H1 (cell line): ENCODE data around the gene CRYBB1. TPM values are rescaled to one million over a fixed set of nuclear protein-coding genes. Genes with fewer than 3 reads are reported as not detected.

Experiments
- CTCF ChIA-PET: fragments of 300-600 bp; sonication (Branson Sonifier 250); formaldehyde crosslinking; loops from one replicate; lab custom pipeline; 2021; ENCODE audit not compliant: partially characterized antibody; lab: Charles Lee
- POLR2A ChIA-PET: fragments of 300-600 bp; sonication (Branson Sonifier 250); formaldehyde crosslinking; loops from one replicate; lab custom pipeline; 2021; ENCODE audit warnings: inconsistent platforms; ENCODE audit not compliant: partially characterized antibody; lab: Charles Lee
- DNase-seq, 2 experiments: peaks; one replicate each; pipeline versions ENCODE4 v3.0.0 to v3.0.0-alpha.2; 2010 to 2022; ENCODE audit warnings: low spot score in 2 of 2, low read depth in 1 of 2, mixed read lengths in 1 of 2
- FAIRE-seq: peaks from 2 replicates; lab custom pipeline; 2011; peaks lifted over from hg19 to GRCh38; lab: Jason Lieb, UNC
- H2AFZ ChIP-seq: 2 replicates; pipeline ENCODE4 v1.8.1; 2012; ENCODE audit warnings: low read length, inconsistent platforms
- H2AK5ac ChIP-seq: 2 replicates; pipeline ENCODE4 v1.6.1; 2013; ENCODE audit warnings: low read depth, low read length
- H2BK120ac ChIP-seq: replicated peaks from 2 replicates; pipeline ENCODE3; 2013; ENCODE audit warnings: low read depth, low read length, inconsistent platforms
- H2BK12ac ChIP-seq: 2 replicates; pipeline ENCODE4 v1.6.1; 2013; ENCODE audit warnings: low read depth, low read length
- H2BK15ac ChIP-seq: 2 replicates; pipeline ENCODE4 v1.6.1; 2013; ENCODE audit warnings: low read length
- H2BK20ac ChIP-seq: 2 replicates; pipeline ENCODE4 v1.6.1; 2013; ENCODE audit warnings: low read length
- H2BK5ac ChIP-seq: 2 replicates; pipeline ENCODE4 v1.6.1; 2013; ENCODE audit warnings: low read depth, low read length
- H3K14ac ChIP-seq: 2 replicates; pipeline ENCODE4 v1.6.1; 2013; ENCODE audit warnings: inconsistent platforms; ENCODE audit not compliant: insufficient read length
- H3K18ac ChIP-seq: 2 replicates; pipeline ENCODE4 v1.6.1; 2013; ENCODE audit warnings: low read length; ENCODE audit errors: extremely low read depth
- H3K23ac ChIP-seq: 2 replicates; pipeline ENCODE4 v1.6.1; 2013; ENCODE audit warnings: inconsistent platforms; ENCODE audit not compliant: insufficient read length
- H3K23me2 ChIP-seq: 2 replicates; pipeline ENCODE4 v1.6.1; 2013; ENCODE audit warnings: low read depth, low read length
- H3K27ac ChIP-seq: 2 replicates; pipeline ENCODE4 v1.6.1; 2011; ENCODE audit warnings: low read depth, low read length, inconsistent platforms
- H3K27me3 ChIP-seq, 4 experiments: replicated peaks in 1 of 4; 1 replicate in 1 of 4; 2 replicates in 3 of 4; pipeline versions ENCODE4 v1.6.1 to v1.8.1; 2011 to 2013; ENCODE audit warnings: low read length in 3 of 4, mild to moderate bottlenecking in 3 of 4, inconsistent platforms in 2 of 4, mixed read lengths in 2 of 4, moderate library complexity in 1 of 4; ENCODE audit not compliant: control insufficient read depth in 3 of 4, insufficient read depth in 3 of 4; ENCODE audit errors: extremely low read depth in 1 of 4
- H3K36me3 ChIP-seq, 4 experiments: 2 replicates each; pipeline versions ENCODE4 v1.6.1 to v1.8.1; 2011 to 2013; ENCODE audit warnings: mild to moderate bottlenecking in 4 of 4, low read length in 3 of 4, moderate library complexity in 2 of 4, control low read depth in 1 of 4, inconsistent platforms in 1 of 4; ENCODE audit not compliant: insufficient read depth in 4 of 4, control insufficient read depth in 2 of 4
- H3K4ac ChIP-seq: replicated peaks from 2 replicates; pipeline ENCODE3; 2013; ENCODE audit warnings: low read length, low read depth, mixed read lengths, inconsistent platforms; ENCODE audit not compliant: insufficient read length
- H3K4me1 ChIP-seq, 4 experiments: replicated peaks in 1 of 4; 1 replicate in 1 of 4; 2 replicates in 3 of 4; pipeline versions ENCODE4 v1.6.1 to v1.8.1; 2011 to 2013; ENCODE audit warnings: low read length in 3 of 4, inconsistent platforms in 2 of 4, mixed read lengths in 1 of 4; ENCODE audit not compliant: insufficient read depth in 4 of 4, control insufficient read depth in 3 of 4
- H3K4me2 ChIP-seq, 2 experiments: 2 replicates each; pipeline versions ENCODE4 v1.6.1 to v1.8.1; 2011 to 2013; ENCODE audit warnings: low read depth in 2 of 2, low read length in 2 of 2, control low read depth in 1 of 2, inconsistent platforms in 1 of 2, mild to moderate bottlenecking in 1 of 2; ENCODE audit not compliant: insufficient read depth in 1 of 2
- H3K4me3 ChIP-seq, 4 experiments: fragments of 200-600, 300-600 bp in 1 of 4; sonication (generic), shearing (Covaris generic), sonication (Bioruptor Twin) in 1 of 4; 2 replicates each; pipeline versions ENCODE4 v1.5.1 to v1.8.1; 2011 to 2016; ENCODE audit warnings: low read length in 4 of 4, low read depth in 3 of 4, control low read depth in 2 of 4, inconsistent platforms in 2 of 4, mild to moderate bottlenecking in 2 of 4, mixed read lengths in 1 of 4, moderate library complexity in 1 of 4; ENCODE audit not compliant: insufficient read depth in 2 of 4; ENCODE audit errors: extremely low read depth in 1 of 4
- H3K56ac ChIP-seq: replicated peaks from 2 replicates; pipeline ENCODE3; 2013; ENCODE audit warnings: low read depth, mild to moderate bottlenecking, mixed read lengths, low read length, inconsistent platforms; ENCODE audit not compliant: insufficient read length
- H3K79me1 ChIP-seq: 2 replicates; pipeline ENCODE4 v1.6.1; 2013; ENCODE audit warnings: low read depth, low read length, control low read depth
- H3K79me2 ChIP-seq, 2 experiments: 2 replicates each; pipeline versions ENCODE4 v1.6.1 to v1.8.1; 2012 to 2013; ENCODE audit warnings: low read length in 2 of 2, mild to moderate bottlenecking in 2 of 2, inconsistent platforms in 1 of 2; ENCODE audit not compliant: insufficient read depth in 2 of 2, control insufficient read depth in 1 of 2
- H3K9ac ChIP-seq, 4 experiments: replicated peaks in 1 of 4; 1 replicate in 1 of 4; 2 replicates in 3 of 4; pipeline versions ENCODE4 v1.6.1 to v1.8.1; 2011 to 2013; ENCODE audit warnings: low read depth in 3 of 4, low read length in 3 of 4, control low read depth in 2 of 4, mild to moderate bottlenecking in 2 of 4, moderate library complexity in 2 of 4, inconsistent platforms in 1 of 4; ENCODE audit errors: extremely low read depth in 1 of 4
- H3K9me3 ChIP-seq, 2 experiments: 2 replicates each; pipeline versions ENCODE4 v1.6.1 to v1.8.1; 2012 to 2013; ENCODE audit warnings: mild to moderate bottlenecking in 2 of 2, moderate library complexity in 2 of 2, control low read depth in 1 of 2, inconsistent platforms in 1 of 2, low read depth in 1 of 2, low read length in 1 of 2, mixed read lengths in 1 of 2; ENCODE audit not compliant: insufficient read depth in 2 of 2
- H4K20me1 ChIP-seq, 2 experiments: replicated peaks in 1 of 2; 2 replicates each; pipeline versions ENCODE3 to v1.8.1; 2011 to 2013; ENCODE audit warnings: inconsistent platforms in 2 of 2, low read length in 2 of 2, mild to moderate bottlenecking in 1 of 2; ENCODE audit not compliant: insufficient read depth in 2 of 2, control insufficient read depth in 1 of 2
- H4K5ac ChIP-seq: 2 replicates; pipeline ENCODE4 v1.6.1; 2013; ENCODE audit warnings: low read length, low read depth, mixed read lengths, inconsistent platforms; ENCODE audit not compliant: insufficient read length
- H4K8ac ChIP-seq: 2 replicates; pipeline ENCODE4 v1.8.0; 2013; ENCODE audit warnings: mild to moderate bottlenecking, moderate library complexity, low read length, inconsistent platforms; ENCODE audit not compliant: insufficient read depth; ENCODE audit errors: extremely low read depth
- H4K91ac ChIP-seq: replicated peaks from 2 replicates; pipeline ENCODE3; 2013; ENCODE audit warnings: low read length, mixed read lengths, inconsistent platforms; ENCODE audit not compliant: insufficient read length
- ASH2L ChIP-seq: fragments of 200-600, 300-600 bp; sonication (generic); IDR thresholded peaks from one replicate; pipeline ENCODE4 v1.7.1; 2017; ENCODE audit warnings: low read length
- CBX5 ChIP-seq: fragments of 300-800, 300-1000 bp; sonication (generic); IDR thresholded peaks from 2 replicates; pipeline ENCODE4 v1.7.1; 2016; ENCODE audit warnings: antibody characterized with exemption, low read length, low read depth
- CEBPB ChIP-seq: IDR thresholded peaks from 2 replicates; pipeline ENCODE4 v1.6.1; 2012; ENCODE audit warnings: low read depth, low read length
- GTF2F1 ChIP-seq: IDR thresholded peaks from 2 replicates; pipeline ENCODE4 v1.6.1; 2012; ENCODE audit warnings: low read depth, low read length, improper control_type of control experiment, borderline replicate concordance
- HDAC2 ChIP-seq, 2 experiments: fragments of 300-600 bp in 1 of 2; sonication (generic) in 1 of 2; IDR thresholded peaks; 2 replicates each; pipeline ENCODE4 v1.6.1; 2011 to 2012; ENCODE audit warnings: low read depth in 2 of 2, low read length in 2 of 2, mild to moderate bottlenecking in 2 of 2, moderate library complexity in 2 of 2, borderline replicate concordance in 1 of 2, inconsistent platforms in 1 of 2
- JUN ChIP-seq: IDR thresholded peaks from 2 replicates; pipeline ENCODE4 v1.6.1; 2011; ENCODE audit warnings: low read depth, mild to moderate bottlenecking, improper control_type of control experiment, low read length
- JUND ChIP-seq: IDR thresholded peaks from 2 replicates; pipeline ENCODE4 v1.6.1; 2011; ENCODE audit warnings: mild to moderate bottlenecking, improper control_type of control experiment, low read length
- KDM5A ChIP-seq: fragments of 200-600 bp; IDR thresholded peaks from 2 replicates; pipeline ENCODE4 v1.7.1; 2012; ENCODE audit warnings: mild to moderate bottlenecking, low read length, inconsistent platforms, mixed read lengths
- NRF1 ChIP-seq: IDR thresholded peaks from 2 replicates; pipeline ENCODE4 v1.6.1; 2011; ENCODE audit warnings: mild to moderate bottlenecking, low read depth, low read length, improper control_type of control experiment
- SIN3A ChIP-seq, 2 experiments: IDR thresholded peaks in 1 of 2; conservative IDR thresholded peaks in 1 of 2; 2 replicates each; pipeline ENCODE4 v1.6.1; 2011 to 2012; ENCODE audit warnings: low read length in 2 of 2, improper control_type of control experiment in 1 of 2, low read depth in 1 of 2, mild to moderate bottlenecking in 1 of 2
- SUZ12 ChIP-seq: fragments of 200-600 bp; sonication (generic); IDR thresholded peaks from 2 replicates; pipeline ENCODE4 v1.6.1; 2012; ENCODE audit warnings: mild to moderate bottlenecking, inconsistent platforms, low read length, moderate library complexity, mixed read lengths
- TAF1 ChIP-seq: IDR thresholded peaks from 2 replicates; pipeline ENCODE4 v1.6.1; 2011; ENCODE audit warnings: mild to moderate bottlenecking, low read depth, low read length
- TBP ChIP-seq: IDR thresholded peaks from 2 replicates; pipeline ENCODE4 v1.6.1; 2011; ENCODE audit warnings: low read depth, low read length, improper control_type of control experiment
- WGBS, 2 experiments: shearing (Covaris generic) in 1 of 2; methylation state at CpG; one replicate each; pipeline versions ENCODE4 v1.1.6 to v1.1.7; 2013 to 2015; ENCODE audit warnings: low lambda C conversion rate in 2 of 2, mixed read lengths in 2 of 2, inconsistent platforms in 1 of 2, low coverage in 1 of 2, missing lambda C conversion rate in 1 of 2; ENCODE audit not compliant: insufficient replicate concordance in 2 of 2, insufficient coverage in 1 of 2, insufficient read length in 1 of 2; ENCODE audit errors: extremely low coverage in 1 of 2, missing lambda C conversion rate in 1 of 2; 5-methylcytosine and 5-hydroxymethylcytosine counted together
- polyA plus RNA-seq, 7 experiments: library from polyadenylated mRNA; depleted of rRNA in 3 of 7; stranded (reverse) in 5 of 7; unstranded in 2 of 7; fragments of >200 nt in 5 of 7; fragments of 200-250 nt in 2 of 7; gene quantifications; 1 replicate in 5 of 7; 2 replicates in 1 of 7; 4 replicates in 1 of 7; pipeline versions ENCODE4 v1.2.1 to v1.2.3, GENCODE V29; 2011 to 2013; ENCODE audit warnings: missing spikeins in 2 of 7, mixed read lengths in 2 of 7
- total RNA-seq: library from RNA; stranded (reverse); fragmentation: NEBNext Ultra II Directional; extraction: Animal tissue kit (Norgen Biotek cat#: 25700); gene quantifications from 2 replicates; pipeline ENCODE4 v1.2.1, GENCODE V29; 2021

CRYBB1 gene
- total and polyA plus RNA-seq, 2 of the 8 experiments (the other 6 are each of a cell fraction or from before 2014, with no cell fraction given), result 1.7 to 6.0 TPM

DNA sequence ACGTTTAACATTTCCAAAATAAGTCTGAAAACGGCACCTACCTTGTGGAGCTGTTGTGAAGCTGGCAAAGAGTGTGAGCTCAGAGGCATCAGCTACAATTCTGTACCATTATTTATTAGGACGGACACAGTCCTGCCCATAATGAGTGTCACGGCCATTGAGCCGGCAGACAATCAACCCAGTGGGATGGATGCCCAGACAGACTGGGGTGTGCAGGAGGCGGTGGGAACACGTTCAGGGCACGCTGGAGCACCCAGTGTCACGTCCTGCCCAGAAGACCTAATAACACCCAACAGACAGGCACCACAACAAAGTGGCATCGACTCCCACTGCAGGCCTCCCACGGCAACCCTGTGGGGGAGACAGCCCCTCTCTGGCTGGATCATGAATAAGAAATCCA lies 62.3 kb downstream of the CRYBB1 start:
- FAIRE-seq (peak; percentile 48), DNase-seq (no peak)
- Histone ChIP-seq H3K79me2 (peaks cover 9 to 78% of the 10 kb centered on the region in 2 experiments), H2AFZ (no peak overlapping the region), H3K36me3 (no peaks in the 10 kb centered on the region), H4K91ac (peak overlapping the region; percentile 67), H3K27me3 (no peaks in the 10 kb centered on the region), H4K5ac (peak overlapping the region; percentile 14), H2BK20ac (no peak overlapping the region; the same call in 1 of the 2 replicates), H2BK12ac (peak overlapping the region; percentile 5; the same call in 1 of the 2 replicates), H3K14ac (no peak overlapping the region), H3K23me2 (no peaks in the 10 kb centered on the region), H3K27ac (0 out of 2 replicates have a peak overlapping the region, but pooled peaks have one; percentile 22), H3K56ac (no peak overlapping the region), H4K20me1 (peaks cover 6 to 9% of the 10 kb centered on the region in 2 experiments), H3K4ac (no peak overlapping the region), H2AK5ac (peak overlapping the region; percentile 29; the same call in 1 of the 2 replicates), H3K9me3 (no peaks in the 10 kb centered on the region), H3K4me2 (peak overlapping the region; percentile 40 to 59), H3K9ac (no peak overlapping the region), H3K79me1 (peaks cover 19% of the 10 kb centered on the region), H2BK5ac (peak overlapping the region; percentile 50; the same call in 1 of the 2 replicates), H3K4me3 (peak overlapping the region in 1 of 4 experiments; percentile 21; a peak in 1 of 8 replicates), H3K18ac (0 out of 2 replicates have a peak overlapping the region, but pooled peaks have one; percentile 26), H3K23ac (no peak overlapping the region), H3K4me1 (peaks cover 22 to 39% (median 29%) of the 10 kb centered on the region in 4 experiments), H4K8ac (no peak overlapping the region), H2BK15ac (peak overlapping the region; percentile 4; the same call in 1 of the 2 replicates), H2BK120ac (no peak overlapping the region)
- CTCF ChIA-PET, result interaction anchor here (0.9 to 1.7 kb wide), 8 partner anchors 8 to 110 kb away, joined by 3 to 8 read pairs (median 4); no protein-coding TSS in a partner anchor
- 79% methylated on average over 11 of the region's 11 CpGs; no CpG with 5 or more reads in 1 of the 2 experiments for WGBS, 2 experiments
- POLR2A ChIA-PET, result interaction anchor here (0.6 to 2.5 kb wide), 10 partner anchors 9 to 105 kb away, joined by 3 to 17 read pairs (median 3); partner anchors contain the start of genes CRYBB1, TFIP11 and TPST2
- no peak for TF ChIP-seq JUN
- no peak for TF ChIP-seq JUND
- no peak for TF ChIP-seq SIN3A (conservative IDR thresholded peaks at IDR 0.05 in 1 of 2, IDR thresholded peaks at IDR 0.05 in 1 of 2; ENCODE audit: low read depth in 1 of 2, low read length in 2 of 2)
- no peak for TF ChIP-seq NRF1
- TF ChIP-seq HDAC2 (IDR thresholded peaks at IDR 0.05; ENCODE audit: borderline replicate concordance in 1 of 2, low read depth in 2 of 2, low read length in 2 of 2), result no peak
- TF ChIP-seq SUZ12, result no peak
- no peak for TF ChIP-seq KDM5A
- TF ChIP-seq CEBPB, result no peak
- TF ChIP-seq ASH2L, result no peak
- TF ChIP-seq TBP, result no peak
- no peak for TF ChIP-seq GTF2F1
- no peak for TF ChIP-seq CBX5
- no peak for TF ChIP-seq TAF1
